ENCODE measurements around the gene PTPRR.
"Not testable (repeated sequence)": the region's sequence is repeated elsewhere in the genome, so short reads cannot be mapped to it uniquely, and the experiment has no call there.

PTPRR gene

GRCh38 chr12:70745048-70745447 is 175.5 kb downstream of the PTPRR start:
- no peak for DNase-seq (ENCODE audit: low read depth)

GRCh38 chr12:70744178-70744577 is 176.4 kb downstream of the PTPRR start:
- no peak for DNase-seq (ENCODE audit: low read depth)

- DNase-seq (ENCODE audit: low read depth): no peak
Measured at GRCh38 chr12:70741256-70741655, 179.3 kb downstream of the PTPRR start.

GRCh38 chr12:70739756-70740155 is 180.8 kb downstream of the PTPRR start:
- DNase-seq (ENCODE audit: low read depth): no peak

DNA sequence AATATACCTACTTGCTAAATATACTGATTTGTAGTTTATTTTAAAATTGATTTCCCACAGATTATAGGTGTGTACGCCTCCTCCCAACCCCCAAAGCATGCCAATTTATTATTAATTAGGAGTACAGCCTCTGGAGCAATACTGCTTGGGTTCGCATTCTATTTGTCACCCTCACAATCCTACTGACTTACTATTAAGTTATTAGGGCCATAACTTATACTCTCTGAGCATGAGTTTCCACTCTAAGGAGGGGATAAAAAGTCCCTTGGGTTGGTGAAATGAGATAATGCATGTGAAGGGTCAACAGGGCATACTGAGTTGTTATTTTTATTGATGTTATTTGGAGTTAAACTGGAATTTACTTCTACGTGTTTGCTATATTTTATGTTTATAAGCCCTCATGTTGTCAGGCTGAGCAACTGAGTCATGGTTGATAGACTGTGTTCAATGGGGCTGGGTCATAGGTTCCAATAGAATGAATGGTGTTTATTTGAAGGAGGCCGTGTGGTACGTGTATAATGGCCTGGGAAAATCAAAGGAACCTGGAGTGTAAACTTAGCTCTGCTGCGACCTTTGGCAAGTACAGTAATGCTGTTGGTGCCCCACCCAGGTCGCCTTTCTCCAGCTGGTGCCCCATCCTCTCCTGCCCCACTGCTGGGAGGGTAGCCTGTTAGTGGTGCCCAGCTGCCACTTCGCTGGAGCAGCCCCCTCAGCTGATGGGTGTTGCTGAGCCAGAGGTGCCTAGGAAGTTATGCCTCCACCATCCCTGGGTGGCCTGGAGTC is 184.0 kb downstream of the PTPRR start:
- no peak for DNase-seq (ENCODE audit: low read depth)

DNA sequence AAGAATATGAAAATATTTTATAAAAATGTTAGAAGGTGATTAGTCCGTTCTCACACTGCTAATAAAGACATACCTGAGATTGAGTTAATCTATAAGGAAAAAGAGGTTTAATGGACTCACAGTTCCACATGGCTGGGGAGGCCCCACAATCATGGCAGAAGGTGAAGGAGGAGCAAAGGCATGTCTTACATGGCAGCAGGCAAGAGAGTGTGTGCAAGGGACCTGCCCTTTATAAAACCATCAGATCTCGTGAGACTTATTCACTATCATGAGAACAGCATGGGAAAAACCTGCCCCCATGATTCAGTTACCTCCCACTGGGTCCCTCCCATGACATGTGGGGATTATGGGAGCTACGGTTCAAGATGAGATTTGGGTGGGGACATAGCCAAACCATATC is 185.3 kb downstream of the PTPRR start:
- DNase-seq (ENCODE audit: low read depth): not testable (repeated sequence)

GRCh38 chr12:70733385-70733784 is 187.2 kb downstream of the PTPRR start:
- no peak for DNase-seq (ENCODE audit: low read depth)

- DNase-seq (ENCODE audit: low read depth): no peak
Measured at GRCh38 chr12:70732287-70732686, 188.3 kb downstream of the PTPRR start.

GRCh38 chr12:70730675-70731180 is 189.8 kb downstream of the PTPRR start:
- no peak for DNase-seq (ENCODE audit: low read depth)

DNA sequence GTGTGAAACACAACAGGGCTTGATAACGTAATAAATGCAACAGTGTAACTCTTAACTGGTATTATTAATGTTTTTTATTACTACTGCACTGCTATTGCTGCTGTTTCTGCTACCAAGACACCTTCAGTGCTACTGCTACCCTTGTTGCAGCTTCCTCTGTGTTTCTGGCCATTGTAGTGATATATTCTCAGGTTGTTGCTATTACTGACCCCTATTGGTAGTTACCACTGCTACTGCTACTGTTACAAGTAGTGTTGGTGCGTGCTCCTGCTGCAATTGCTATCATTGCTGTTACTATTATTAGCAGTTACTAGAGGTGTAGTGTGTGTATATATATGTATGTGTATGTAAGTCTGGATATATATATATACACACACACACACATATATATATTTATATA is 196.1 kb downstream of the PTPRR start:
- no peak for DNase-seq (ENCODE audit: low read depth)

DNA sequence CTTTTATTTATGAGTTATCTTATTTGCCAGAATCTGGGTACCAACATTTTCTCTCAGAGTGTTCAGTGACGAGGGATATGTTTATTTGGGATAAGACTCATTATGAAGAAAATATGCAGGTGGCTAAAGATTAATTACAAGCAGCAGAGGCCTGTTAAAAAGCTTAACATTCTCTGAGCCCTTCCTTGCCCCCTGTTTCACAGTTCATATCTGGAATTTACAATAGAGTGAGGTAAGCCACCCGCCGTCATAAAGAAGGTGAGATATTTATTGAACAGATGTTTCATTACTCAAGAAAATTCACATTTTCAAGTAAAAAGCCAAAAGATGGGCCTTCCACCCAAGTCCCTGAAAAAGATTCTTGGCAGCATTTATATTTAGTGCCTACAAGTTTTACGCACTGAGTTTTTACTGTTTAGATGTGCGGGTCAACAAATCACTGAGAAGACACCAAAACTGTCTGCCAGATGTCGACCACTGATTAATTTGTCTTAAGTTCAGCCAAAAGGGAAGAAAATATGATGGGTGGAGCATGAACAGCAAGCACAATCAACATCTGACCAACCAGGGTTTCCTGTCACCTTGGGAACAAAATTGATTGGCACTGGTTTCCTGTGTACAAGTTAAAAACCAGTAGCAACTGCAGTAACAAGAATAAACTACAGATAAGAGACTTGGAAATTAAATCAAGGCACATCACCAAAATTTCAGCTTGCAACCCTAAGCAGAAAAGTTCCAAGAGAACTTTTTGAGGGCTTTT is 197.8 kb downstream of the PTPRR start:
- DNase-seq (ENCODE audit: low read depth): no peak

DNA sequence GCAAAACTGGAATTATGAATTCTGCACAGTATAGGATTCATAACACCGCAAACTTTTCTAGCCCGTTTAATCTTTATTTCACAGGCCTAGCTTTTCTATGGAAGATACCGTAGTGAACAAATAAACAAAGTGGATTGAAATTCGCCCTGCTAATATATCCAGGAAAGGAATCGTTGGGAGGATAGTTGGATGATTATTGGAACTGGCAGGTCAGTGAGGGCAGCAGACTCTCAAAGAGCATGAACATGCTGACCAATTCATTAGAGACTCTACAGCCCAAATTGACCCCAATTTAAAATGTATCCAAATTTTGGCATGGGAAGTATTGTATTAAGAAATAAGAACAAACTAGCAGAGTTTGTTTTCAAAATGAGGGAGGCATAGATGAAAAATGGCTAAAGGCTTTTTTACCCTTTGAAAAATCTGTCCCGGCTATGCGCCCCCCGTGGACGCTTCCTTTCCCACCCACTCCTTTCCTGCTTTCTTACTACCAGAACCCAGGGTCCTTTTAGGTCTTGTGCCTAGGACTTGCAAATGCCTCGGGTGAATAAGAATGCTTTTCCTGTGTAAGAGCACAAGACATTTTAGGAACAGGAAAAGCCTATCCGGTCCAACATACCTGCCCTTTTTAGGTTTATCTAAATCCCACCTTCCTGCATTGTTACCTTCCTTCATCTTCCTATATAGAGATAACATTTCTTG is 198.7 kb downstream of the PTPRR start:
- no peak for DNase-seq (ENCODE audit: low read depth)

DNA sequence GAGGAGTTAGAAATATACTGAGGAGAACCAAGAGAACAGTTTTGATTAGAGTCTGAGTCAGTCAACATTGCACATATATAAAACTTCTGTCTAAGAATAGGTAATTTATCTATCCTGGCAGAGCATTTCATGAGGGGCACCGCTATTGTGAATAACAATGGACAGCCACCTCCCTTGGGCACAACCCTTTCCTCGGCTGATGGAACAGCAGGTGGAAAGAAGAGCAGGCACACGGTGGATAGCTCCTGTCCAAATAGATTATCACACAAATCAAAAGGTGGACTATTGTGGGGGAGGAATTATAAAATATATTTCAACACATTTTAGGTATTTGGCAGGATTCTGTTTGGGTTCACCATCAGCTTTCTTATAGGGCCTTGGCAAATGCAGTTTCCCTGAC is 199.3 kb downstream of the PTPRR start:
- DNase-seq (ENCODE audit: low read depth): no peak

DNA sequence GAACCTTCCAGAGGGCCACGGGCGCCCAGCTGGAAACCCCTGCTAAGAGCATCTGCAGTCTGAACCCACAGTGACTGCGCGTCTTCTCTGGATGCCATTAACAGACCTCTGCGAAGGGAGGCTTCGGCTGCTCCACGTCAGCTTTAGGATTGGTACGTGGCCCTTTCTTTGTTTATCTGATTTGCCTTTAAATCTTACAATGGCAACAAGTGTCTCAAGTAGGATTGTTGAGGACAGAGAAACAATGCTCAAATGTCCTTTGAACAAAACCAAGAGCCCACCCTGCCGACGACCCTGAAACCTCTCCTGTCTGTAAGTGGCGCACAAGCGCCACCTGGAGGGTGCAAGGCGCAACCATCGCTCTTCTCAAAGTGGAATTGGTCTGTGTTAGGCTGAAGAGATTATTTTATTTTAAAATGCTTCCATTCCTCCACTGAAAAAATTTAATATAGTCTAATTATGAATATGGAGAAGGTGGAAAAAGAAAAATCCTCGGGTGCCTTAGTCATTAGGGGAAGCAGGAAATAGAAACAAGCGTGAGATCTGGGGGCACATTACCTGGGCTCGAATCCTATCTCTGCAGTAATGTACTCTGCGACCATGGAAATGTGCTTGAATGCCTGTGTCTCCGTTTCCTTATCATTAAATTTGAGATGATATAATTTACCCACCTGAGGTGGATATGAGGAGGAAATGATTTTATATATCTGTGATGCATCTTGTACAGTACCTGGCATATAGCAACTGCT is 200.7 kb downstream of the PTPRR start:
- DNase-seq (ENCODE audit: low read depth): no peak

DNA sequence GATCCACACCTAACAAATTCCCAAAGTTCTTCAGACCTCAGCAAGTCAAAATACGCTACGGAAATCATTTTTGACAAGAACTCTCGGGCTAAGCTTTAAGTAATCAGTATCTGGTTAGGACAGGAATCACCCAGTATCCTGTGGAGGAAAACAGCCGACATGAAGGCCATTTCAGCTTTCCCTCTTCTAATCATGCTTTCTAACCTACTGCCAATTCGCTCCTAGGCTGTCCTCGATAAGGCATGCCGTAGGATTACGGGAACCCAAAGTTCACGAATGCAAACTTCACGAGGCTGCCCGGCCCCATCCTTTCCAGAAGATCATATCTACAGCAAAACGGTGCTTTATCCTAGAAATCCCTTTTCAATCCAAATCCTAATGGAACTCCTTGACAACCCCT is 201.5 kb downstream of the PTPRR start:
- no peak for DNase-seq (ENCODE audit: low read depth)

DNA sequence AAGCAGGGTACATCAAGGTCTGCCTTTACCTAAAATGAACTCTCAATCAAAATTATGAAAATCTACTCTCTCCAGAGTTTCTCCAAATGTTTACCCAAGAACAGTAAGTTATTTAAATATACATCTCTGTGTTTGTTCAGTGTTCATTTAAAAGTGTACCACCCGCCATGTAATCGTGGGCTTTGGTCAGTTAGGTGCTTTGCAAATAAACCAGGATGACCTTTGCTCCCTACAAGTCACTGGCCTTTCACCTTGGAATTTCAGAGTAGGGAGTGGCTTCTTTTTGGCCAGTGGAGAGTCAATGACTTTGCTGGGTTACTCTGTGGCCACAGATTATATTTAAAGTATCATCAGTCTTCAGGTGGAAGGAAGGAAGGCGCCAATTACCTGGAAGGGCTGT is 208.7 kb downstream of the PTPRR start:
- DNase-seq (ENCODE audit: low read depth): no peak

GRCh38 chr12:70709022-70709421 is 211.5 kb downstream of the PTPRR start:
- no peak for DNase-seq (ENCODE audit: low read depth)

DNA sequence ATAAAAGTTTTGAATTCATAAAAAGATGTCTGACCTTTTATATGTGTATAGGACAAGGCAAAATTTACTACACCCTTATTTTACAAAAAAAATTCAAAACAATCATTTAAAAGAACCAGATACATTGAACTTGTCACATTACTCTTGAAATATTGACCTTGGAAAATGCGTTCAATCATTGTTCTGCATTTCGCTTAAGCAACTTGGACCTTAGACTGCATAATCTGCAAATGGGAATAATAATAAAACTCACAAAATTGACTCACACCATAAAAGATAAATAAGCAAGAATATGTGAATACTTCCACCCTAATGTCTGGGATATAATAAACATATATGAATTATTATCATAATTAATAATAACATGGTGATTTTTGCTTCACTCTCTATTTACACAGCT is 213.9 kb downstream of the PTPRR start:
- no peak for DNase-seq (ENCODE audit: low read depth)

GRCh38 chr12:70698345-70698744 is 222.2 kb downstream of the PTPRR start:
- no peak for DNase-seq (ENCODE audit: low read depth)

DNA sequence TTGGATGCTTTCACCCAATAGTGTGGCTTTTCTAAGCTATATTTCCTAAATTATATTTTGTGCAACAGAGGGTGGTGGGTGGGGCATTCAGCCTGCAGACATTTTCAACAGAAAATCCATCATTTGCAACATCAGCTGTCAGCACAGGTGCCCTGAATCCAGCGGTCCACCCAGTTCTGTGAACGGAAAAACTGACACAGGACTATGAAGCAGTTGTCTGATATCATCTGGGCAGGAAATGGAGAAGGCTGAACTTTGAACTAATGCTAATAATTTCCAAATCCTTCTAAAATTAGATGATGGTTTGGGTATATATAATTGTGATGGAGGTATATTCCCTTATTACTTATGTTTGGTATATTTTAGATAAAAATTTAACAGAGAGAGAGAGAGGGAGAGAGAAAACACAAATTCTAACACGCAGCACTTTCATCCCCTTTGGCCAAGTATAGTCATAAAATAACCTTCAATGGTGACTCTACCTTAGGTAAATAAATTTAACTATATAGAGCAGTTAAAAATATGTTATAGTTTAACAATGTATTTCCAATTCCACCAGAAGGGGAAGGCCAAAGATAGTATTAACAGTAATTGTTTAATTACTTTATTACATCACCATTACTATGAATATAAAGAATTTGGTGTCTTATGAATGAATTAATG is 225.0 kb downstream of the PTPRR start:
- DNase-seq (ENCODE audit: low read depth): no peak

- no peak for DNase-seq (ENCODE audit: low read depth)
Measured at GRCh38 chr12:70692681-70693288, 227.8 kb downstream of the PTPRR start.

Data from T-helper 22 cell (primary cell).